Measurements from ENCODE around the gene FBXW7. TPM values are rescaled to one million over a fixed set of nuclear protein-coding genes. Genes with fewer than 3 reads are reported as not detected.

Gene FBXW7
- total and polyA plus RNA-seq, 2 of the 8 experiments (the other 6 are each of a cell fraction or from before 2014, with no cell fraction given) = 6.0 to 26.7 TPM

DNA sequence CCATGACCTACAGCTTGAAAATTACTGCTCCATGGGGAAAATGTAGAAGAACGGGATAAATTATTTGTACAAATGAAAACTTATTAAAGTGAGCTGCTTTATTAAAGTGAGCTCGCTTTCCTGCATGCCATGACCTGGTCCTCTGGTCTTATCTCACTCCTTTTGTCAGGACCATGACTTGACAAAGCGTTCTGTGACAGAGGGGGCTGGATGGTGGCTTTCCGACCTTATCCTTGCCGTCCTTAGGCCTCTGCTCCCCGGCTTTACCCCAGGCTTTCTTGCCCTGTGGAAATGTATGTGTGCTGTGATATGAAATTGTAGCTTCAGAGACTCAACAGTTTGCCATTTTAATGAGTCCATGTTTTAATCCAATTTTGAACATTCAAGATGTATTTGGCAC, 44.0 kb upstream of the FBXW7 start:
- H4K8ac ChIP-seq (ENCODE audit: extremely low read depth, insufficient read depth, low read length) = no peak overlapping the region; the same call in 1 of the 2 replicates
- no peak overlapping the region for H3K27ac ChIP-seq (ENCODE audit: low read depth, low read length)
- WGBS, 2 experiments (ENCODE audit: extremely low coverage in 1 of 2, insufficient coverage in 1 of 2, insufficient read length in 1 of 2, insufficient replicate concordance in 2 of 2, low coverage in 1 of 2, low lambda C conversion rate in 2 of 2, missing lambda C conversion rate in 1 of 2) = 90% methylated on average over 6 of the region's 6 CpGs; no CpG with 5 or more reads in 1 of the 2 experiments
- no peaks in the 10 kb centered on the region for H3K4me1 ChIP-seq (replicated peaks in 1 of 4; ENCODE audit: control insufficient read depth in 3 of 4, insufficient read depth in 4 of 4, low read length in 3 of 4)
- no peaks in the 10 kb centered on the region for H3K79me1 ChIP-seq (ENCODE audit: low read depth, low read length)
- H3K9ac ChIP-seq (replicated peaks in 1 of 4; ENCODE audit: extremely low read depth in 1 of 4, low read depth in 3 of 4, low read length in 3 of 4) = no peak overlapping the region
- H2BK15ac ChIP-seq (ENCODE audit: low read length) = no peak overlapping the region
- no peak overlapping the region for H2AK5ac ChIP-seq (ENCODE audit: low read depth, low read length)
- TF ChIP-seq ZNF274 (IDR thresholded peaks at IDR 0.05; ENCODE audit: borderline replicate concordance, extremely low read depth, low read length) (no peak), TAF7 (optimal IDR thresholded peaks at IDR 0.05; ENCODE audit: borderline replicate concordance, low read depth, low read length) (no peak), KDM1A (IDR thresholded peaks at IDR 0.05; ENCODE audit: borderline replicate concordance, low read length) (no peak), SP4 (IDR thresholded peaks at IDR 0.05; ENCODE audit: low read length) (no peak), USF2 (IDR thresholded peaks at IDR 0.05; ENCODE audit: low read length) (no peak), JUND (IDR thresholded peaks at IDR 0.05; ENCODE audit: low read length) (no peak), TEAD4 (IDR thresholded peaks at IDR 0.05; ENCODE audit: low read depth, low read length) (no peak), PHF8 (conservative IDR thresholded peaks at IDR 0.05; ENCODE audit: low read depth, low read length) (no peak), CBX8 (IDR thresholded peaks at IDR 0.05; ENCODE audit: borderline replicate concordance, low read depth, low read length) (no peak)
- no peak overlapping the region for H4K5ac ChIP-seq (ENCODE audit: insufficient read length, low read depth, low read length)
- no peak overlapping the region for H2BK5ac ChIP-seq (ENCODE audit: low read depth, low read length)
- H3K23ac ChIP-seq (ENCODE audit: insufficient read length) = no peak overlapping the region
- H4K20me1 ChIP-seq (replicated peaks in 1 of 2; ENCODE audit: control insufficient read depth in 1 of 2, insufficient read depth in 2 of 2, low read length in 2 of 2) = no peaks in the 10 kb centered on the region
- POLR2A ChIA-PET (ENCODE audit: partially characterized antibody) = no interaction called here
- H3K56ac ChIP-seq (replicated peaks; ENCODE audit: insufficient read length, low read depth, low read length) = no peak overlapping the region
- H4K91ac ChIP-seq (replicated peaks; ENCODE audit: insufficient read length, low read length) = no peak overlapping the region
- H2BK120ac ChIP-seq (replicated peaks; ENCODE audit: low read depth, low read length) = no peak overlapping the region
- H3K4ac ChIP-seq (replicated peaks; ENCODE audit: insufficient read length, low read depth, low read length) = no peak overlapping the region
- H3K14ac ChIP-seq (ENCODE audit: insufficient read length) = no peak overlapping the region
- DNase-seq (ENCODE audit: low read depth in 1 of 2, low spot score in 2 of 2) = no peak
- CTCF ChIA-PET (ENCODE audit: partially characterized antibody) = interaction anchor here (0.8 to 4.3 kb wide), 11 partner anchors 11 to 165 kb away, joined by 3 to 23 read pairs (median 5); no protein-coding TSS in a partner anchor
- H3K79me2 ChIP-seq (ENCODE audit: control insufficient read depth in 1 of 2, insufficient read depth in 2 of 2, low read length in 2 of 2) = no peaks in the 10 kb centered on the region
- no peaks in the 10 kb centered on the region for H3K27me3 ChIP-seq (replicated peaks in 1 of 4; ENCODE audit: control insufficient read depth in 3 of 4, extremely low read depth in 1 of 4, insufficient read depth in 3 of 4, low read length in 3 of 4)
- no peak overlapping the region for H3K18ac ChIP-seq (ENCODE audit: extremely low read depth, low read length)
- no peaks in the 10 kb centered on the region for H3K9me3 ChIP-seq (ENCODE audit: insufficient read depth in 2 of 2, low read depth in 1 of 2, low read length in 1 of 2)
- no peaks in the 10 kb centered on the region for H3K36me3 ChIP-seq (ENCODE audit: control insufficient read depth in 2 of 4, insufficient read depth in 4 of 4, low read length in 3 of 4)
- no peak for FAIRE-seq
- no peak overlapping the region for H2BK20ac ChIP-seq (ENCODE audit: low read length)
- no peak overlapping the region for H3K4me3 ChIP-seq (ENCODE audit: extremely low read depth in 1 of 4, insufficient read depth in 2 of 4, low read depth in 3 of 4, low read length in 4 of 4)
- H2AFZ ChIP-seq (ENCODE audit: low read length) = no peak overlapping the region
- no peak overlapping the region for H2BK12ac ChIP-seq (ENCODE audit: low read depth, low read length)
- no peaks in the 10 kb centered on the region for H3K23me2 ChIP-seq (ENCODE audit: low read depth, low read length)
- no peak overlapping the region for H3K4me2 ChIP-seq (ENCODE audit: insufficient read depth in 1 of 2, low read depth in 2 of 2, low read length in 2 of 2)
